Activated gamma-delta T cell treated with anti-CD3 and anti-CD28 coated beads, Interleukin-2, amount 50 U/mL, for 16 hours (primary cell): ENCODE results near the gene RPS4Y1.

Source experiments
- DNase-seq: peaks from one replicate; pipeline ENCODE4 v3.0.0-alpha.2; 2020; ENCODE audit warnings: low read depth

RPS4Y1 gene

DNA sequence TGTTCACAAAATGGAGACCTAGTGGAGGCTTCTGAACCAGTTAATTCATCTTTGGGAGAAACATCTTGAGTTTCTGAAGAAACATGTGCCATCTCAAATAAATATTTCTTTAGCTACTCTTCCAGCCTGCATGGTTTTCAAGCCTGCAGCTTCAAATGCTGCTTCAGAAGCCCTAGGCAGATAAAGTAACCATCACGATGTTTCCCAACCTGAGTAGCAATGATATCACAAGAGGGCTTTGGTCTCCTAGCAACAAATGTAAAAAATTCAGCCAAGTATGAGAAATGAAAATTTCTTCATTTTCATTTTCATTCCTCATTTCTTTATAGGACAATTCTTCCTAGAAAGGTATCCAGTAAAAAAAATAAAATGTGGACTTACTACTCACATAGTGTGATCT lies 42.2 kb downstream of the RPS4Y1 start:
- no peak for DNase-seq

DNA sequence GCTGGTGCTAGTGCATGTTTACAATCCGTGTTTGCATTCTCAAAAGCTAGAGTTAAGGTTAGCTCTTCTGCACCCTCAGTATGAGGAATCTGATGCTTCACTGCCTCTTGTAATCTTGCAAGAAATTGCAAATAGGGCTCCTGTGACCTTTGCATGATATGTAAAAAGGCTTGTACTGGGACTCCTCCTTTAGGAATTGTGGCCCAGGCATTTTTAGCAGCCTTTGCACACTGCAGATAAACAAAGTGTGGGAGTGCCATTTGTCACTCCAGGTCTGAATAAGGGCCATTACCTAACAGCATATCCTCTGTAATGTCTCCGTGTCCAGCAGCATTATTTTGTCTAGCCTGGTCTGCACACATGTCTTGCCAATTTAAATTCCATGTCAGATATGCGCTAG lies 44.5 kb downstream of the RPS4Y1 start:
- no peak for DNase-seq

DNA sequence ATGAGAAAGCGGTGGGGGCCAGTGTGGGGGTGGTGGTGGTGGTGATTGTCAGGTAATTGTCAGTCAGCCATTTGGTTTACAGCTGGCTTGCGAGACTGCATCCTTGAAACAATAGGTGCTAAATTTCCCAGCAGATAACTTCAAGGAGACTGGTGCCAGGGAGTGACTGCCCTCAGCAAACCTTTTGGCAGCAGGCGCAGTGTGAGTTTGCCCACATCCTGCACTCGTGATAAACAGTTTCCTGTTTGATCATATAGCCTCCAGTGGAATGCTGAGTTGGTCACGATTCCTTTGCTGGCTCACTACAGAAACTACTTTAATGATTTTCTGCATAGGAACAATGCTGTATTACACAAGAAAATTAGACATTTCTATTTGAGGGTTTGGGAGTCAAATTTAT lies 46.0 kb downstream of the RPS4Y1 start:
- DNase-seq: no peak

DNA sequence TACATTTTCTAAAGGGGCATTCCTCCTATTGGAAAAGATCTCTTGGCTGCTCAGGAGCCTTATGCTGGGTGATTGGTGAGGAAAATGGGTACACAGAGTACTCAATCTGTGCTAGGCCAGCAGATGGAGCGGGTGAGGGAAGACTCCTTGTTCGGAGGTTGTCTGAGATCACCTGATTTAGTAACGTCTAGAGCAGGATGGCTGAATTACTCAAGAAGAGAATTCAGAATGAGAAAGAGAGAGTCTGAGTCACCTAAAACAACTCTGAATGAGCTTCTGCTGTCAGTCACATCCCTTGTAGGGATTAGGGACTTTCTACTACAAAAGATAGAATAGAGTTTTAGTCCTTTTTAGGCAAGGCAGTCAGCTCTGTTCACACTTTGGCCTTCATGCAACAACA lies 46.6 kb downstream of the RPS4Y1 start:
- no peak for DNase-seq

DNA sequence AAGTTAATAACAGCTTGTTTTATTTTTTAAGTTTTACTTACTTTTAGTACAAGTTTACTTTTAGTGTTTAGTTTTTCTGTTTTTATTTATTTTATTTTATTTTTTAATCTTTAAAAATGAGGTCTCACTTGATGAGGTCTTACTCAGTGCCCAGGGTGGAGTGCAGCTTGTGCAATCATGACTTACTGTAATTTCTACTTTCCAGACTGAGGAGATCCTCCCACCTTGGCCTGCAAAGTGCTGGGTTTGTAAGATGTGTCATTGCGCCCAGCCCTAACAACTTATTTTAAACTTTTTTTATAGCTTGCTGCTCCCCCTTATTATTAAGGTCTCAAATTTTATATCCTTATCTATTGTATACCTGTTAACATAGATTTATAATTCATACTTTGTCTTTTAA lies 52.1 kb downstream of the RPS4Y1 start:
- no peak for DNase-seq

DNA sequence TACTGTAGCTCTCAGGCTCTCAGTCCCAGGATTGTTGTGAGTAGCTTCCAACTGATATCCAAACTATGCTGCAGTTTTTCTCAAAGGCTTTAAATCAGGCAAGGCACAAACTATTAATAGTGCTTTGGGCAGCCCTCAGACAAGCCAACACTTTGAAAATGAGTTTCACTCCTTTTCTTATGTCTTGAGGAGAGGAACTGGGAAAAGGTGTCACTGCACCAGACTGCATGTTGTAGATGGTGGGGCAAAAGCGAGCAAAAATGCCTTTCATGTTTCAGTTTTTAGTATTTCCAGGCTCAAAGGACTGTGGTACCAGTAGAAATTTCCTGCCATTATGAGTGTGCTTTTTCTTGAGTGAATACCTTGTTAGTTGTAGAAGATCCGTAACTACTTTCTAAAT lies 54.6 kb downstream of the RPS4Y1 start:
- no peak for DNase-seq

DNA sequence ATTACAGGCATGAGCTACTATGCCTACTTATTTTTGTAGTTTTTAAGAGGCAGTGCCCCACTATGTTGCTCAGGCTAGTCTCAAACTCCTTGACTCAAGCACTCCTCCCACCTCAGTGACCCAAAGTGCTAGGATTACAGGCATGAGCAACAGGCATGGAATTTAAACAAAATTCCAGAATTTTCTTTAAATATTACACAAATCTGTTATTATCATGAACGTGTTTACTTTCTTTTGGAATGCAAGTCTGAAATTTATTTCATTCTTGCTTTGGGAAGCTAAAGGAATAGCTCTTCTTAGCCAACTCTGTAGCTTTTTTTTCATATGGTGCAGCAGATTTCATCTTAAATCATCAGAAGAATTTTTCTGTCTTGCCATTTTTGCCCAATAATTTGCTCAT lies 66.0 kb downstream of the RPS4Y1 start:
- DNase-seq: no peak

DNA sequence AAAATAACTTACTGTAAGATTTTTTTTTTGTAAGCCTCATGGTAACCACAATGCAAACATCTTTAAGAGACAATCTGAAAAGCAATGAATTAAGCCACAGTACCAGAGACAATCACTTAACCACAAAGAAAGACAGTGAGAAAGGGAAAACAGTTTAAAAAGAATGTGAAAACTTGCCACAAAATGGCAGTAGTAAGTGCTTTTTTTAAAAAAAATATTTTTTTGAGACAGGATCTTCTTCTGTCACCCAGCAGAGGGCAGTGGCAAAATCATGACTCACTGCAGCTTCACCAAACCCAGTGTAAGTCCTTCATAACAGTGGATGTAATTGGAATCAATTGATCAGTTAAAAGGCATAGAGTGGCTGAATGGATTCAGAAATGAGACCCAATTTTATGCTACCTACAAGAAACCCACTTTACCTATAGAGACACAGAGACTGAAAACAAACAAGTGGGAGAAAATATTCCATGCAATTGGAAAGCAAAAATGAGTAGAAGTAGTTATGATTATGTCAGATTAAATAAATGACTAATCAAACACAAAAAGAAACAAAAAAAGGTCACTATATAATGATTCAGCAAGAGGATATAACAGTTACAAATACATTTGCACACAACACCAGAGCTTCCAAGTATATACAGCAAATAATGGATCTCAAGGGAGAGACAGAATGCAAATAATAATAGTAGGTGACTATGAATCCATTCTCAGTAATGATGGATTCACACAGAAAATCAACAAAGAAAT lies 71.8 kb downstream of the RPS4Y1 start:
- no peak for DNase-seq
